B cell (primary cell): Measurements from ENCODE around the gene INAFM2. TPM values are rescaled to one million over a fixed set of nuclear protein-coding genes. Genes with fewer than 3 reads are reported as not detected.

ENCODE experiments used
- ATAC-seq: fragments of 200-7000 bp; cut with Tn5 transposase; one replicate; pipeline ENCODE4 v1.10.0; 2021; ENCODE audit warnings: low read depth, mild to moderate bottlenecking, moderate number of reproducible peaks, moderate library complexity
- CTCF ChIA-PET: fragments of 350-600 bp; sonication (Branson Sonifier 250); formaldehyde crosslinking; loops from one replicate; lab custom pipeline; 2021; ENCODE audit warnings: antibody characterized with exemption, inconsistent platforms; lab: Charles Lee
- POLR2A ChIA-PET: fragments of 350-600 bp; sonication (Branson Sonifier 250); formaldehyde crosslinking; loops from one replicate; lab custom pipeline; 2021; ENCODE audit warnings: antibody characterized with exemption; lab: Charles Lee
- DNase-seq: peaks from one replicate; pipeline ENCODE4 v3.0.0; 2013
- H2AFZ ChIP-seq: 2 replicates; pipeline ENCODE4 v1.6.1; 2012; ENCODE audit warnings: mild to moderate bottlenecking, low read depth, low read length; ENCODE audit not compliant: insufficient read depth, poor library complexity, severe bottlenecking
- H3K27ac ChIP-seq, 2 donors: 1 replicate in 1 of 2; 2 replicates in 1 of 2; pipeline ENCODE4 v1.5.1; 2012 to 2013; ENCODE audit warnings: low read length in 2 of 2, mild to moderate bottlenecking in 2 of 2, moderate library complexity in 1 of 2
- H3K27me3 ChIP-seq, 4 experiments: fragments of 200-600 bp in 1 of 4; sonication (generic) in 1 of 4; replicated peaks in 1 of 4; 1 replicate in 2 of 4; 2 replicates in 2 of 4; pipeline versions ENCODE4 v1.6.1 to v1.7.0; 2013 to 2016; ENCODE audit warnings: low read length in 3 of 4, mild to moderate bottlenecking in 2 of 4, mixed read lengths in 1 of 4, moderate library complexity in 1 of 4; ENCODE audit not compliant: insufficient read depth in 4 of 4, control insufficient read depth in 3 of 4; ENCODE audit errors: control extremely low read depth in 1 of 4
- H3K36me3 ChIP-seq, 2 experiments: replicated peaks in 1 of 2; 1 replicate in 1 of 2; 2 replicates in 1 of 2; pipeline versions ENCODE4 v1.6.1 to v1.7.1; 2013; ENCODE audit warnings: low read length in 1 of 2; ENCODE audit not compliant: insufficient read depth in 2 of 2, control insufficient read depth in 1 of 2; ENCODE audit errors: control extremely low read depth in 1 of 2, extremely low read depth in 1 of 2
- H3K4me1 ChIP-seq, 2 donors: fragments of 200-600 bp in 1 of 2; sonication (generic) in 1 of 2; 1 replicate in 1 of 2; 2 replicates in 1 of 2; pipeline versions ENCODE4 v1.5.1 to v1.6.1; 2013 to 2017; ENCODE audit warnings: low read length in 2 of 2; ENCODE audit not compliant: control insufficient read depth in 2 of 2, insufficient read depth in 2 of 2
- H3K4me2 ChIP-seq: replicated peaks from 2 replicates; pipeline ENCODE3; 2012; ENCODE audit warnings: mild to moderate bottlenecking, low read depth, low read length; ENCODE audit not compliant: poor library complexity, severe bottlenecking
- H3K4me3 ChIP-seq, 5 experiments: fragments of 200-600 bp in 1 of 5; sonication (generic) in 1 of 5; 1 replicate in 3 of 5; 2 replicates in 2 of 5; pipeline versions ENCODE4 v1.5.1 to v1.7.0; 2011 to 2016; ENCODE audit warnings: low read length in 4 of 5, mild to moderate bottlenecking in 4 of 5, low read depth in 2 of 5, control low read depth in 1 of 5, moderate library complexity in 1 of 5; ENCODE audit not compliant: insufficient read depth in 1 of 5; ENCODE audit errors: control extremely low read depth in 1 of 5, extremely low read depth in 1 of 5
- H3K79me2 ChIP-seq: fragments of 200-600 bp; sonication (generic); one replicate; pipeline ENCODE4 v1.6.0; 2016; ENCODE audit warnings: low read length; ENCODE audit not compliant: control insufficient read depth, insufficient read depth
- H3K9ac ChIP-seq: fragments of 200-600 bp; sonication (generic); 2 replicates; pipeline ENCODE4 v1.6.1; 2017; ENCODE audit warnings: mild to moderate bottlenecking, low read length, moderate library complexity
- H3K9me3 ChIP-seq, 3 donors: one replicate each; pipeline versions ENCODE4 v1.6.1 to v1.7.1; 2013; ENCODE audit warnings: low read length in 2 of 3; ENCODE audit not compliant: control insufficient read depth in 2 of 3, insufficient read depth in 1 of 3; ENCODE audit errors: control extremely low read depth in 1 of 3
- H4K20me1 ChIP-seq: 2 replicates; pipeline ENCODE4 v1.6.0; 2012; ENCODE audit warnings: mild to moderate bottlenecking, low read length; ENCODE audit not compliant: insufficient read depth, control insufficient read depth, poor library complexity, severe bottlenecking
- H3K27ac Mint-ChIP-seq: one replicate; pipeline ENCODE4 v1.8.0; 2021; ENCODE audit warnings: mixed read lengths
- H3K27me3 Mint-ChIP-seq: one replicate; pipeline ENCODE4 v1.8.0; 2021; ENCODE audit warnings: mixed read lengths
- H3K4me1 Mint-ChIP-seq: one replicate; pipeline ENCODE4 v1.8.0; 2021; ENCODE audit warnings: mixed read lengths
- H3K4me3 Mint-ChIP-seq: one replicate; pipeline ENCODE4 v1.8.0; 2021; ENCODE audit warnings: mixed read lengths
- H3K9me3 Mint-ChIP-seq: one replicate; pipeline ENCODE4 v1.8.0; 2022; ENCODE audit warnings: mixed read lengths; ENCODE audit not compliant: insufficient read depth
- EZH2 ChIP-seq: IDR thresholded peaks from 2 replicates; pipeline ENCODE4 v1.6.1; 2012; ENCODE audit warnings: borderline replicate concordance, low read depth, mild to moderate bottlenecking, moderate library complexity, low read length; ENCODE audit not compliant: insufficient read depth, poor library complexity, severe bottlenecking
- WGBS: methylation state at CpG from one replicate; pipeline ENCODE4 v1.1.5; 2013; ENCODE audit warnings: missing lambda C conversion rate; ENCODE audit not compliant: insufficient coverage; 5-methylcytosine and 5-hydroxymethylcytosine counted together
- intact Hi-C: fragments of 100-400 bp; cut with micrococcal nuclease; formaldehyde crosslinking; loops from one replicate; pipeline ENCODE4 v1.10.0; 2022
- polyA plus RNA-seq: library from polyadenylated mRNA; depleted of rRNA; stranded (reverse); fragments of >200 nt; gene quantifications from 2 replicates; pipeline ENCODE4 v1.2.3, GENCODE V29; 2012
- total RNA-seq, 2 donors: library from RNA; stranded (reverse); fragments of 120-200 nt in 1 of 2; gene quantifications; 1 replicate in 1 of 2; 2 replicates in 1 of 2; pipeline versions ENCODE4 v1.2.3 to v1.2.4, GENCODE V29; 2013 to 2022
- TF ChIP-seq, protein P1 (sequence below): fragments of 200-600 bp; IDR thresholded peaks from one replicate; pipeline ENCODE4 v1.8.0; 2022; ENCODE audit warnings: antibody characterized with exemption, mild to moderate bottlenecking

INAFM2 gene
- total and polyA plus RNA-seq, 2 donors (not counting 1 experiment from before 2014, with no cell fraction given): 3.0 to 7.0 TPM

DNA sequence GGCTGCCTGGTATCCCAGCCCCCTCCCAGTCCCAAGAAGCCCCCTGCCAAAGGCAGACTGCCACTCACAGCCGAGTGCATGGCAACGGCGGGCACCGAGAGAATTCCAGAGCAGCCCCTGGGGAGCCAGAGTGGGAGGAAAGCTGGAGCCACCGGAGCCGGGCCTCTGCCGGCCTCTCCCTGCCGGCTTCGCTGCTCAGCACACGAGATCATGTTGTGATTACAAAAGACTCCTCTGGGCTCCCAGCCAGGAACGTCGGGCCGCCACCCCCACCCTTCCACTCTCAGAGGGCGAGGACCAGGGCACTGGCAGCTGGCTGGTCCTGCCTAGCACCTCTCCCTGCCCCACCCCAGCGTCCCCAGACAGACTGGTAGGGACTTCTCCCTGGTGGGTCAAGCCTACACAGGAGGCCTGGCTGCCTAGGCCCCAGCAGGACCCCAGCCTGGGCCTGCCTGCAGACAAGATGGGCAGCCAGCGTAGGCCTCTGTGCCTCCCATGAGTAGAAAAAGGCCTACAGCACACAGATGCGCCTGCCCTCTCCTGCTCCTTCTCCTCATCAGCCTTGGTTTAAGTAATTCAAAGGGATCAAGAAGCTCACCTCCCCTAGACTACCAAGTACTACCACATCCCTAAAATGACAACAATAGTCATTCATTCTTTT is 17.4 kb downstream of the INAFM2 start, which contains the start of gene CCDC9B:
Gene CCDC9B, minus strand, starts transcription at position 200 of the 661 bp plus-strand sequence. Its CDS starts 120 bp downstream, at position 80.
- H4K20me1 ChIP-seq: no peaks in the 10 kb centered on the region
- ATAC-seq (no peak), DNase-seq (no peak)
- H3K9ac ChIP-seq: no peak within 1 kb of the TSS
- H3K4me2 ChIP-seq: no peak within 1 kb of the TSS
- TF ChIP-seq, protein P1, sequence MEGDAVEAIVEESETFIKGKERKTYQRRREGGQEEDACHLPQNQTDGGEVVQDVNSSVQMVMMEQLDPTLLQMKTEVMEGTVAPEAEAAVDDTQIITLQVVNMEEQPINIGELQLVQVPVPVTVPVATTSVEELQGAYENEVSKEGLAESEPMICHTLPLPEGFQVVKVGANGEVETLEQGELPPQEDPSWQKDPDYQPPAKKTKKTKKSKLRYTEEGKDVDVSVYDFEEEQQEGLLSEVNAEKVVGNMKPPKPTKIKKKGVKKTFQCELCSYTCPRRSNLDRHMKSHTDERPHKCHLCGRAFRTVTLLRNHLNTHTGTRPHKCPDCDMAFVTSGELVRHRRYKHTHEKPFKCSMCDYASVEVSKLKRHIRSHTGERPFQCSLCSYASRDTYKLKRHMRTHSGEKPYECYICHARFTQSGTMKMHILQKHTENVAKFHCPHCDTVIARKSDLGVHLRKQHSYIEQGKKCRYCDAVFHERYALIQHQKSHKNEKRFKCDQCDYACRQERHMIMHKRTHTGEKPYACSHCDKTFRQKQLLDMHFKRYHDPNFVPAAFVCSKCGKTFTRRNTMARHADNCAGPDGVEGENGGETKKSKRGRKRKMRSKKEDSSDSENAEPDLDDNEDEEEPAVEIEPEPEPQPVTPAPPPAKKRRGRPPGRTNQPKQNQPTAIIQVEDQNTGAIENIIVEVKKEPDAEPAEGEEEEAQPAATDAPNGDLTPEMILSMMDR: no peak
- no peak for TF ChIP-seq EZH2
- H2AFZ ChIP-seq: no peak within 1 kb of the TSS
- Mint-ChIP-seq H3K9me3 (no peaks in the 10 kb centered on the region), H3K27ac (no peak within 1 kb of the TSS), H3K4me3 (no peak within 1 kb of the TSS), H3K27me3 (peaks cover 4% of the 10 kb centered on the region), H3K4me1 (peaks cover 9% of the 10 kb centered on the region)
- peaks cover 4 to 13% of the 10 kb centered on the region in 2 donors for H3K4me1 ChIP-seq
- intact Hi-C loops: no loop called here
- peaks cover 0 to 12% (median 0%) of the 10 kb centered on the region in 4 experiments for H3K27me3 ChIP-seq
- CTCF ChIA-PET: interaction anchor here (0.5 to 15.0 kb wide), 10 partner anchors 11 to 136 kb away, joined by 3 to 382 read pairs (median 69); partner anchors contain the start of genes INAFM2 and PLCB2
- WGBS: 50% methylated on average over 16 of the region's 17 CpGs
- POLR2A ChIA-PET: interaction anchor here (0.6 kb wide), 1 partner anchor 1228 kb away, joined by 5 read pairs; no protein-coding TSS in a partner anchor
- no peaks in the 10 kb centered on the region for H3K36me3 ChIP-seq
- no peaks in the 10 kb centered on the region for H3K9me3 ChIP-seq
- H3K79me2 ChIP-seq: no peaks in the 10 kb centered on the region
- H3K27ac ChIP-seq: no peak within 1 kb of the TSS
- no peak within 1 kb of the TSS for H3K4me3 ChIP-seq
